ENCODE results near the gene JUND.

JUND gene

GRCh38 chr19:18257503-18258470, 23.6 kb downstream of the JUND start:
- no peak for TF ChIP-seq CTCF (IDR thresholded peaks at IDR 0.05; ENCODE audit: control extremely low read depth, extremely low read depth, low read depth, missing control alignments)
- CTCF ChIA-PET = interaction anchor here (0.6 to 15.1 kb wide), 3 partner anchors 7 to 51 kb away, joined by 3 to 228 read pairs (median 4); partner anchors contain the start of gene RAB3A
- DNase-seq (ENCODE audit: extremely low spot score) = no peak
- POLR2A ChIA-PET = interaction anchor here (1.1 to 1.4 kb wide), 2 partner anchors 21 to 24 kb away, joined by 3 to 6 read pairs; partner anchors contain the start of gene JUND

GRCh38 chr19:18254546-18255503, 26.6 kb downstream of the JUND start:
- DNase-seq (ENCODE audit: extremely low spot score) = no peak
- ChIA-PET POLR2A (interaction anchor here (2.0 kb wide), 1 partner anchor 25 kb away, joined by 6 read pairs; no protein-coding TSS in a partner anchor), CTCF (interaction anchor here (0.6 to 15.1 kb wide), 17 partner anchors 8 to 247 kb away, joined by 3 to 228 read pairs (median 4); partner anchors contain the start of genes ARRDC2, MPV17L2 and RAB3A)
- TF ChIP-seq CTCF (IDR thresholded peaks at IDR 0.05; ENCODE audit: control extremely low read depth, extremely low read depth, low read depth, missing control alignments) = peak; percentile 5

GRCh38 chr19:18253716-18254115, 27.7 kb downstream of the JUND start:
- no peak for TF ChIP-seq CTCF (IDR thresholded peaks at IDR 0.05; ENCODE audit: control extremely low read depth, extremely low read depth, low read depth, missing control alignments)
- ChIA-PET CTCF (interaction anchor here (0.9 to 15.1 kb wide), 12 partner anchors 9 to 141 kb away, joined by 3 to 228 read pairs (median 21); partner anchors contain the start of genes MPV17L2 and RAB3A), POLR2A (no interaction called here)
- no peak for DNase-seq (ENCODE audit: extremely low spot score)

DNA sequence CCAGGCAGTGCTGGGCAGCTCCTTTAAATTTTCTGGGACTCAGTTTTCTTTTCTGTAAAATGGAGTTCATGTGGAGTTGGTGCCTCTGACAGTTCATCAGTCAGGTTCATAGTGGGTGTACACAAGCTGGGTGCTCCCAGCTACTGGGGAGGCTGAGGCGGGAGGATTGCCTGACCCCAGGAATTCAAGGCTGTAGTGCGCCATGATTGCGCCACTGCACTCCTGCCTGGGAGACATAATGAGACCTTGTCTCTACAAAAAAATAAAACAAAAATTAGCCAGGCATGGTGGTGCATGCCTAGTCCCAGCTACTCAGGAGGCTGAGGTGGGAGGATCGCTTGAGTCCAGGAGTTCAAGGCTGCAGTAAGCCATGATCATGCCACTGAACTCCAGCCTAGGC, 28.3 kb downstream of the JUND start:
- ChIA-PET CTCF (interaction anchor here (0.9 to 15.1 kb wide), 25 partner anchors 9 to 287 kb away, joined by 3 to 228 read pairs (median 9); partner anchors contain the start of genes MPV17L2 and RAB3A), POLR2A (interaction anchor here (1.5 kb wide), 1 partner anchor 28 kb away, joined by 5 read pairs; the partner anchor contains the start of gene JUND)
- no peak for DNase-seq (ENCODE audit: extremely low spot score)
- no peak for TF ChIP-seq CTCF (IDR thresholded peaks at IDR 0.05; ENCODE audit: control extremely low read depth, extremely low read depth, low read depth, missing control alignments)

GRCh38 chr19:18252370-18252717, 29.1 kb downstream of the JUND start:
- POLR2A ChIA-PET = interaction anchor here (0.6 to 1.5 kb wide), 2 partner anchors 29 to 67 kb away, joined by 3 to 5 read pairs; partner anchors contain the start of gene JUND
- no peak for DNase-seq (ENCODE audit: extremely low spot score)
- CTCF ChIA-PET = interaction anchor here (0.6 to 15.1 kb wide), 47 partner anchors 8 to 314 kb away, joined by 3 to 228 read pairs (median 6); partner anchors contain the start of genes IFI30, JUND, LSM4 and MPV17L2
- no peak for TF ChIP-seq CTCF (IDR thresholded peaks at IDR 0.05; ENCODE audit: control extremely low read depth, extremely low read depth, low read depth, missing control alignments)
